Adipocyte (in vitro differentiated cells): Measurements from ENCODE around the gene TPRA1.
"Not testable (repeated sequence)": the region's sequence is repeated elsewhere in the genome, so short reads cannot be mapped to it uniquely, and the experiment has no call there.

Experiments used
- DNase-seq: peaks from one replicate; pipeline ENCODE4 v3.0.0-alpha.2; 2015; ENCODE audit warnings: low read depth
- H3K27me3 ChIP-seq: replicated peaks from 2 replicates; pipeline ENCODE4 v1.7.0; 2013; ENCODE audit warnings: mild to moderate bottlenecking, low read length, moderate library complexity; ENCODE audit not compliant: control insufficient read depth, insufficient read depth
- H3K36me3 ChIP-seq: 2 replicates; pipeline ENCODE4 v1.7.0; 2013; ENCODE audit warnings: low read length, mild to moderate bottlenecking, moderate library complexity; ENCODE audit not compliant: control insufficient read depth, insufficient read depth, severe bottlenecking
- H3K4me1 ChIP-seq: 2 replicates; pipeline ENCODE4 v1.7.0; 2013; ENCODE audit warnings: mild to moderate bottlenecking, low read length, moderate library complexity; ENCODE audit not compliant: control insufficient read depth, insufficient read depth
- H3K4me3 ChIP-seq: 2 replicates; pipeline ENCODE4 v1.7.0; 2013; ENCODE audit warnings: mild to moderate bottlenecking, low read length, moderate library complexity
- H3K9ac ChIP-seq: 2 replicates; pipeline ENCODE4 v1.7.0; 2013; ENCODE audit warnings: mild to moderate bottlenecking, low read length, moderate library complexity
- H3K9me3 ChIP-seq: 2 replicates; pipeline ENCODE4 v1.7.0; 2013; ENCODE audit warnings: mild to moderate bottlenecking, low read length, moderate library complexity; ENCODE audit not compliant: control insufficient read depth

TPRA1 gene

GRCh38 chr3:127614928-127615589 is 24.5 kb upstream of the TPRA1 start:
- H3K36me3 ChIP-seq: peaks cover 14% of the 10 kb centered on the region
- H3K9me3 ChIP-seq: no peaks in the 10 kb centered on the region
- H3K4me1 ChIP-seq: peaks cover 10% of the 10 kb centered on the region
- no peak overlapping the region for H3K9ac ChIP-seq
- DNase-seq: no peak
- no peaks in the 10 kb centered on the region for H3K27me3 ChIP-seq
- no peak overlapping the region for H3K4me3 ChIP-seq

GRCh38 chr3:127613406-127613805 is 22.9 kb upstream of the TPRA1 start:
- H3K9me3 ChIP-seq: no peaks in the 10 kb centered on the region
- DNase-seq: peak; percentile 23
- no peak overlapping the region for H3K9ac ChIP-seq
- no peaks in the 10 kb centered on the region for H3K27me3 ChIP-seq
- H3K4me1 ChIP-seq: peaks cover 10% of the 10 kb centered on the region
- no peak overlapping the region for H3K4me3 ChIP-seq
- peaks cover 7% of the 10 kb centered on the region for H3K36me3 ChIP-seq

DNA sequence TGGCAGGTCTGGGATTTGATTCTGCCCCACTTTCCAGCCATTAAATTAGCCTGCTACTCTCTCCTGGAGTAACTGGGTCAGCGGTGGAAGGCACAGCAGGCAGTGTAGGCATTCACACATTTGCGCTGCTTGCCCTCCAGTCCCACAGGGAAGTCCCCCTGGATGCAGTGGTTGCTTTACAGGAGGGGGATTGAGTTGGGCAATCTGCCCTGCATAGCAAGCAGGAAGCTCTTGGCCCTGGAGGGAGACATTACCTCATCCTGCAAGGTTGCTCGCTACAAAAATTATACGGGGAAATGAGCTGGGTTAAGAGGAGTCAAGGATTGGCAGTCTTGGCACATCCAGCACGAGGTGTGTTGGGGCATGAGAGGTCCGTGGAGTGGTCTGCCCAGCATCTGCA is 22.4 kb upstream of the TPRA1 start:
- Histone ChIP-seq H3K9ac (no peak overlapping the region), H3K4me1 (peaks cover 10% of the 10 kb centered on the region), H3K9me3 (no peaks in the 10 kb centered on the region), H3K27me3 (no peaks in the 10 kb centered on the region), H3K4me3 (no peak overlapping the region), H3K36me3 (peaks cover 6% of the 10 kb centered on the region)
- DNase-seq: no peak

DNA sequence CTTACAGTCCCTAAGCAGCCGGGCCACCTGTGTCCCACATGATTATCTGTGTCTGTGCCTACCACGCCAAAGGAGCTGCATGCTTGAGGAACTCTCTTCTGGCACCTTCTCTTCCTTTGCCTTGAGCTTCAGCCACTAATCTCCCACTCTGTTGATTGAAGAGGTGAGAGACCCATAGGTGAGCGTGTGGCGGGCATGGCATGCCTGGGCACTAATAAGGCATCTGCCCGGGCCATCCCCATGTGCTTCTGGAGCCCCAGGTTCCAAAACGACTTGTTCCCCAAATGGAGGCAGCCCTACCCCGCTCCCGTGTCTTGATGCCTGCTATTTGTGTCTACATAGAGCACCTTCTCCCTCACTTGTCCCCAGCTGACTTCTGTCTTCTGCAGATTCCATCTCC is 20.7 kb upstream of the TPRA1 start:
- H3K9me3 ChIP-seq: no peaks in the 10 kb centered on the region
- H3K4me1 ChIP-seq: peaks cover 10% of the 10 kb centered on the region
- peaks cover 8% of the 10 kb centered on the region for H3K36me3 ChIP-seq
- H3K9ac ChIP-seq: no peak overlapping the region
- H3K27me3 ChIP-seq: no peaks in the 10 kb centered on the region
- no peak overlapping the region for H3K4me3 ChIP-seq
- no peak for DNase-seq

- Histone ChIP-seq H3K9ac (no peak overlapping the region), H3K4me3 (no peak overlapping the region), H3K27me3 (no peaks in the 10 kb centered on the region), H3K9me3 (no peaks in the 10 kb centered on the region), H3K4me1 (peaks cover 10% of the 10 kb centered on the region), H3K36me3 (peaks cover 15% of the 10 kb centered on the region)
- no peak for DNase-seq
These were observed 19.6 kb upstream of the TPRA1 start for GRCh38 chr3:127610105-127610504.

DNA sequence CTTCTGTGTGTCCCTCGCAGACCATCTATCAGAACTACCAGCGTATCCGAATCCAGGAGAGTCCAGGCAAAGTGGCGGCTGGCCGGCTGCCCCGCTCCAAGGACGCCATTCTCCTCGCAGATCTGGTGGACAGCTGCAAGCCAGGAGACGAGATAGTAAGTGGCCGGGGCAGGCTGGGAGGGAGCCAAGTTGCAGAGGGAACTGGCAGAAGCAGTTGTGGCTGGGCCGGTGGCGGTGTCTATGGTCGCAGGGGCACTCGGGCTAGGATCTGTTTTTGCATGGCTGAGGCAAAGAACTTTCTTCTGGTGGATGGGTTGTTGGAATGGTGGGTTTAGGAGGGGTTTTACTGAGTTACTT is 17.8 kb upstream of the TPRA1 start:
- H3K9me3 ChIP-seq: no peaks in the 10 kb centered on the region
- peaks cover 5% of the 10 kb centered on the region for H3K4me1 ChIP-seq
- H3K4me3 ChIP-seq: no peak overlapping the region
- DNase-seq: no peak
- no peak overlapping the region for H3K9ac ChIP-seq
- H3K36me3 ChIP-seq: peaks cover 15% of the 10 kb centered on the region
- no peaks in the 10 kb centered on the region for H3K27me3 ChIP-seq

GRCh38 chr3:127607675-127608361 is 17.3 kb upstream of the TPRA1 start:
- H3K9ac ChIP-seq: no peak overlapping the region
- H3K9me3 ChIP-seq: no peaks in the 10 kb centered on the region
- H3K27me3 ChIP-seq: no peaks in the 10 kb centered on the region
- H3K4me1 ChIP-seq: no peaks in the 10 kb centered on the region
- no peak overlapping the region for H3K4me3 ChIP-seq
- peaks cover 15% of the 10 kb centered on the region for H3K36me3 ChIP-seq
- no peak for DNase-seq

- Histone ChIP-seq H3K36me3 (peaks cover 15% of the 10 kb centered on the region), H3K4me3 (no peak overlapping the region)
- no peak for DNase-seq
These were observed 16.6 kb upstream of the TPRA1 start for GRCh38 chr3:127606981-127607595.

GRCh38 chr3:127606086-127606805 is 15.7 kb upstream of the TPRA1 start:
- no peaks in the 10 kb centered on the region for H3K27me3 ChIP-seq
- no peak overlapping the region for H3K9ac ChIP-seq
- DNase-seq: no peak
- H3K4me3 ChIP-seq: no peak overlapping the region
- H3K36me3 ChIP-seq: peaks cover 15% of the 10 kb centered on the region
- H3K4me1 ChIP-seq: no peaks in the 10 kb centered on the region
- no peaks in the 10 kb centered on the region for H3K9me3 ChIP-seq

More at GRCh38 chr3:127606981-127607595, 16.6 kb upstream of the TPRA1 start:
- no peak overlapping the region for H3K9ac ChIP-seq
- no peaks in the 10 kb centered on the region for H3K4me1 ChIP-seq
- no peaks in the 10 kb centered on the region for H3K27me3 ChIP-seq
- no peaks in the 10 kb centered on the region for H3K9me3 ChIP-seq

GRCh38 chr3:127605547-127605946 is 15.0 kb upstream of the TPRA1 start:
- not testable (repeated sequence) for H3K27me3 ChIP-seq, H3K4me3 ChIP-seq, H3K9ac ChIP-seq, H3K4me1 ChIP-seq, DNase-seq, H3K9me3 ChIP-seq
- H3K36me3 ChIP-seq: peaks cover 15% of the 10 kb centered on the region

DNA sequence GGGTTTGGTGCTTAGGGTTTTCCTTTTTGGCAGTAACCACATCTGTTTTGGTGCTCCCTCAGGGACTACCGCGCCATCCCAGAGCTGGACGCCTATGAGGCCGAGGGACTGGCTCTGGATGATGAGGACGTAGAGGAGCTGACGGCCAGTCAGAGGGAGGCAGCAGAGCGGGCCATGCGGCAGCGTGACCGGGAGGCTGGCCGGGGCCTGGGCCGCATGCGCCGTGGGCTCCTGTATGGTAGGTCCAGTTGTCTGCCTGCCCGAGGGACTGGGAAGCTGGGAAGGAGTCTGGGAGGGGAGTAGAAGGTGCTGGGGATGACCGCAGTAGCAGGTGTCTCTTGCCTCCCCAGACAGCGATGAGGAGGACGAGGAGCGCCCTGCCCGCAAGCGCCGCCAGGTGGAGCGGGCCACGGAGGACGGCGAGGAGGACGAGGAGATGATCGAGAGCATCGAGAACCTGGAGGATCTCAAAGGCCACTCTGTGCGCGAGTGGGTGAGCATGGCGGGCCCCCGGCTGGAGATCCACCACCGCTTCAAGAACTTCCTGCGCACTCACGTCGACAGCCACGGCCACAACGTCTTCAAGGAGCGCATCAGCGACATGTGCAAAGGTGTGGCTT is 14.1 kb upstream of the TPRA1 start:
- H3K27me3 ChIP-seq: no peaks in the 10 kb centered on the region
- no peaks in the 10 kb centered on the region for H3K9me3 ChIP-seq

More for the DNA sequence above, 14.1 kb upstream of the TPRA1 start:
- DNase-seq: no peak
- Histone ChIP-seq H3K9ac (no peak overlapping the region), H3K4me3 (no peak overlapping the region), H3K4me1 (no peaks in the 10 kb centered on the region), H3K36me3 (peaks cover 15% of the 10 kb centered on the region)
